Middle frontal gyrus (tissue), 1 donor: ENCODE measurements around the gene ZNF302.
A peak's percentile ranks its signal among the peaks of the same experiment; 100 is the strongest.

Experiments used
- DNase-seq: peaks from one replicate; pipeline ENCODE4 v3.0.0-alpha.2; 2015; ENCODE audit warnings: low spot score; ENCODE audit errors: extremely low spot score

ZNF302 gene

DNA sequence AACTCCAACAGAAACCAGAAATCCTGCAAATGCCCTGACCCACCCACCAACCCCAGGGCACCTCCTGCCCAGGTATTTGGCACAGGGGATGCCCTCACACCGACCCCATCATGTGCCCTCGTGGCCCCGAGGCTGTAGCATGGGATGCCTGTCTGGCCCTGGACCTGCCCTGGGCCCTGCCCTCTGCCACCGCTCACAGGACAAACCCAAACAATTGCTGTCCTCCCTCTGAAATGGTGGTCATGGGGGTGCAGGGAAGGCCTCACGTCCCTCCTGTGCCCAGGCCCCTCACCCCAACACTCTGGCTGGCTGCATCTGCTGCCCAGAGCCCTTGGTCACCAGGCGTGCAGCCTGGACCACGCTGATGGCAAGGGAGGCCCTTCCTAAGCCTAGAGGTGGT, 54.5 kb downstream of the ZNF302 start:
- DNase-seq = no peak

DNA sequence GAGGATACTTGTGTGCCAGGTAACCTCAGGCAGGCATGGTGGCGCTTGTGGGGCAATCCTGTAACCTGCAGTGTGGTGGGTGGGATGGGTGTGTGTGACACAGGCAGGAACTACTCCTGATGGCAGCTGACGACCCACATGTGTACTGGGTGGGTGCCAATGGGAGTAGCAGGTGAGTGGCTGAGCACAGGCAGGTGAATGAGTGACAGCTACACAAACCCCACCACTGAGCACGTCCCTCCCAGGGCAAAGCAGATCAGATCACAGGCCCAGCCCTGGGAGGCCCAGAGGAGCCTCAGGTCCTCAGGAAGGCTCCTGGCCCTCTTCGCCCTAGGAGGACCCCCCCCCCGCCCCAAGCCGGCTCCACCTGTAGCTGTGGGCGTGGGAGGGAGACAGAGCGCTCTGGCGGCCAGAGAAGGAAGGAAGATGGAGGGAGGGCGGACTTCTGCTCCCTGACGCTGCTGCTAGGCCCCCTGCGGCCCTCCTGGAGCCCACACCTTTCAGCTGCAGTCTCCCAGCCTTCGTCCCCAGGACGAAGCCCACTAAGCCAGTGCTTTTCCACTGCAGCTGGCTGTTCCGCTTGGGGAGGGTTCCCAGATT, 55.2 kb downstream of the ZNF302 start:
- DNase-seq = no peak

DNA sequence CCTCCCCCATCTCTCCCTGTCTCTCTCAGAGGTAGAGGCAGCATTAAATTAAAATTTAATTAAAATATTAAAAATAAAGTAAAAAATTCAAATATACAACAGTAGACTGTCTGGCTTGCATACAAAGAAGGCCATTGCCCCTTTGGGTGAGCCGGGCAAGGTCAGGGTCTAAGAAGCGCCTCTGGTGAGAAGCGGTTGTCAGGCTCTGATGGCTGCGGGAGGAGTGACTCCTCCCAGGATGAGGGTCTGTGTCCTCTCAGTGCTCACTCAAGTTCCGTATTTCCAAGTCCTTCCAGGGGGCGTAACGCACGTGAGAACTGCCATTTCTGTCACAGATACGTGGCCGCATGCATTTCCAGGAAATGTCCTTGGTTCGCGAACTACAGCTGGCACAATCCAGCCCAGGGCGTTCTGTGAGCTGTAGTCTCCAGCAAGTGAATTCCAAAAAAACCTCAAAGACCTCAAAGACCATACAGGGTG, 55.8 kb downstream of the ZNF302 start:
- DNase-seq = no peak

DNA sequence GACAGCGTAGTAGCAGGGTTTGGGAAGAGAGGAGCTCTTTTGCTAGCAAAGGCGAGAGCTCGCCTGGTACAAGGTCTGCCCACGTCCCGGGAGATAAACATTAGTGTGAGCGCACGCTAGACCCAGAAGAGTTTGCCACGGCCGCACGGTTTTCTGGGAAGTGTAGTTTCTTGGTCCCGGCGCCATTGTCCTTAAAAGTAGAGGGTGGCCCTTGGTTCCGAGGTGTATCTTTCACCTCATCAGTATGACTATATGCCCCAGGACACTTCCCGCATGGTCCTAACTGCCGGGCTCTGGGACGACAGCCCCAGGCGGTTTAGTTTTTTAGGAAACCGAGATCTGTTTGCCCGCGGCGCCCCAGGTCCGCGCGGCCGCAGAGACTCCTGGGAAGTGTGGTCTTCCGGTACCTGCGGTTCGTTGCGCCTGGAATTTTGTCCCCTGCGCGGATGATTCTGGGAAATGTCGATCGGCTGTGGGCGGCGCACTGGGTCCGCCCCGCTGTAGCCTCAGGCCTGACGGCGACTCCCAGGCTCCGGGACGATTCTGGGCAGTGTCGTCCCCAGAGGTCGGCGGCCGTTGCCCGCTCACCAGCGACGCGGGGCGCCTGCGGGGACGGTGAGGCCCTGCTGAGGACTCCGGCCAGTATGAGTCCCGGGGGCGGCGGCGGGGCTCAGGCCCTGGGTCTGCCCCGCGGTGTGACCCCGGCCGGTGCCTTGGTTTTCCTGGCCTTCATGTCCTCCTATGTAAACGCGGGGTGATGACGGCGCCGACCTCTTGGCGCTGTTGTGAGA, 56.5 kb downstream of the ZNF302 start, which contains the start of gene ZNF181:
TSS of gene ZNF181 (plus strand) at position 498 of the 791 bp plus-strand sequence. CDS start 795 bp downstream, outside the sequence.
- peak; percentile 82 for DNase-seq

- DNase-seq = no peak
These were observed 57.1 kb downstream of the ZNF302 start for GRCh38 chr19:34734537-34735103.
